Keratinocyte (primary cell): ENCODE measurements around the gene SCEL. TPM values are rescaled to one million over a fixed set of nuclear protein-coding genes. Genes with fewer than 3 reads are reported as not detected.
"Not testable (repeated sequence)": the region's sequence is repeated elsewhere in the genome, so short reads cannot be mapped to it uniquely, and the experiment has no call there.

Experiments used
- DNase-seq: peaks from one replicate; pipeline ENCODE4 v3.0.0-alpha.2; 2011; ENCODE audit warnings: low read depth, missing footprints, low spot score
- FAIRE-seq: peaks from 2 replicates; lab custom pipeline; 2011; peaks lifted over from hg19 to GRCh38; lab: Jason Lieb, UNC
- H2AFZ ChIP-seq: 2 replicates; pipeline ENCODE4 v1.6.0; 2012; ENCODE audit warnings: low read length, control low read depth, inconsistent platforms; ENCODE audit not compliant: control insufficient read depth
- H3K27ac ChIP-seq: 2 replicates; pipeline ENCODE4 v1.5.1; 2011; ENCODE audit warnings: low read length; ENCODE audit not compliant: control insufficient read depth, insufficient read depth
- H3K27me3 ChIP-seq: 3 replicates; pipeline ENCODE4 v1.6.0; 2011; ENCODE audit warnings: low read length; ENCODE audit not compliant: control insufficient read depth, insufficient read depth; ENCODE audit errors: extremely low read depth
- H3K36me3 ChIP-seq, 2 experiments: 2 replicates in 1 of 2; 3 replicates in 1 of 2; pipeline ENCODE4 v1.5.1; 2011; ENCODE audit warnings: low read length in 2 of 2, mild to moderate bottlenecking in 1 of 2; ENCODE audit not compliant: control insufficient read depth in 2 of 2, insufficient read depth in 2 of 2; ENCODE audit errors: extremely low read depth in 1 of 2
- H3K4me1 ChIP-seq: 3 replicates; pipeline ENCODE4 v1.5.1; 2011; ENCODE audit warnings: low read length; ENCODE audit not compliant: control insufficient read depth, insufficient read depth; ENCODE audit errors: extremely low read depth
- H3K4me2 ChIP-seq: 3 replicates; pipeline ENCODE4 v1.6.0; 2011; ENCODE audit warnings: low read depth, low read length; ENCODE audit not compliant: control insufficient read depth, insufficient read depth; ENCODE audit errors: extremely low read depth
- H3K4me3 ChIP-seq, 3 experiments: fragments of 200-600 bp in 1 of 3; sonication (generic) in 1 of 3; 2 replicates in 2 of 3; 3 replicates in 1 of 3; pipeline ENCODE4 v1.5.1; 2011 to 2016; ENCODE audit warnings: low read length in 3 of 3, mild to moderate bottlenecking in 3 of 3, control low read depth in 2 of 3, inconsistent platforms in 1 of 3, low read depth in 1 of 3, mixed read lengths in 1 of 3, mixed run types in 1 of 3, moderate library complexity in 1 of 3; ENCODE audit not compliant: control insufficient read depth in 2 of 3, insufficient read depth in 2 of 3; ENCODE audit errors: extremely low read depth in 1 of 3
- H3K79me2 ChIP-seq: 2 replicates; pipeline ENCODE4 v1.6.0; 2012; ENCODE audit warnings: low read length; ENCODE audit not compliant: control insufficient read depth, insufficient read depth
- H3K9ac ChIP-seq: 3 replicates; pipeline ENCODE4 v1.6.0; 2011; ENCODE audit warnings: low read length; ENCODE audit not compliant: control insufficient read depth, insufficient read depth; ENCODE audit errors: extremely low read depth
- H3K9me1 ChIP-seq: 3 replicates; pipeline ENCODE4 v1.6.0; 2011; ENCODE audit warnings: low read length; ENCODE audit not compliant: control insufficient read depth, insufficient read depth; ENCODE audit errors: extremely low read depth
- H3K9me3 ChIP-seq: 2 replicates; pipeline ENCODE4 v1.5.1; 2012; ENCODE audit warnings: low read depth, low read length; ENCODE audit not compliant: control insufficient read depth
- H4K20me1 ChIP-seq: 3 replicates; pipeline ENCODE4 v1.6.0; 2011; ENCODE audit warnings: low read length; ENCODE audit not compliant: control insufficient read depth, insufficient read depth; ENCODE audit errors: extremely low read depth
- CTCF ChIP-seq, 3 experiments: IDR thresholded peaks in 1 of 3; conservative IDR thresholded peaks in 1 of 3; optimal IDR thresholded peaks in 1 of 3; 2 replicates in 2 of 3; 3 replicates in 1 of 3; pipeline versions ENCODE3 to v1.5.1; 2011; ENCODE audit warnings: low read length in 3 of 3, mild to moderate bottlenecking in 3 of 3, moderate library complexity in 2 of 3, control low read depth in 1 of 3, inconsistent platforms in 1 of 3; ENCODE audit not compliant: insufficient read depth in 2 of 3; ENCODE audit errors: extremely low read depth in 1 of 3
- EZH2 ChIP-seq: IDR thresholded peaks from one replicate; pipeline ENCODE4 v1.6.1; 2012; ENCODE audit warnings: inconsistent platforms, mild to moderate bottlenecking, low read length, moderate library complexity
- dilution Hi-C: fragments of 300-500 bp; cut with MboI; formaldehyde crosslinking; loops from one replicate; pipeline ENCODE4 v1.7.0; 2020; ENCODE audit warnings: low sequenced_read_pairs; ENCODE audit not compliant: extremely low pct_ligation_motif_present
- polyA plus RNA-seq, 5 experiments: library from polyadenylated mRNA; depleted of rRNA in 3 of 5; stranded (reverse) in 3 of 5; stranded (forward) in 1 of 5; unstranded in 1 of 5; fragments of >200 nt; gene quantifications; 1 replicate in 1 of 5; 2 replicates in 3 of 5; 3 replicates in 1 of 5; pipeline versions ENCODE4 v1.2.1 to v1.2.3, GENCODE V29; 2011 to 2012; ENCODE audit warnings: missing spikeins in 2 of 5, low read depth in 1 of 5, low replicate concordance in 1 of 5

SCEL gene
- polyA plus RNA-seq, 1 donor (not counting 4 experiments of a cell fraction or from before 2014, with no cell fraction given): 30.5 TPM

- Histone ChIP-seq H3K9ac (no peak overlapping the region), H3K9me1 (no peaks in the 10 kb centered on the region), H3K4me3 (no peak overlapping the region), H3K27me3 (no peaks in the 10 kb centered on the region), H3K4me2 (peak overlapping the region; percentile 33), H3K79me2 (no peaks in the 10 kb centered on the region), H3K27ac (peak overlapping the region; percentile 83), H4K20me1 (no peaks in the 10 kb centered on the region), H3K36me3 (no peaks in the 10 kb centered on the region), H3K4me1 (peaks cover 47% of the 10 kb centered on the region), H3K9me3 (no peaks in the 10 kb centered on the region), H2AFZ (peak overlapping the region; percentile 79)
- dilution Hi-C loops: no loop called here
- no peak for TF ChIP-seq CTCF (optimal IDR thresholded peaks at IDR 0.05 in 1 of 3, IDR thresholded peaks at IDR 0.05 in 1 of 3, conservative IDR thresholded peaks at IDR 0.05 in 1 of 3; ENCODE audit: extremely low read depth in 1 of 3, insufficient read depth in 2 of 3, low read length in 3 of 3)
- no peak for TF ChIP-seq EZH2
- FAIRE-seq (no peak), DNase-seq (no peak)
These were observed 19.1 kb upstream of the SCEL start for GRCh38 chr13:77516342-77516789.

GRCh38 chr13:77518266-77518665 is 17.2 kb upstream of the SCEL start:
- H3K9me3 ChIP-seq: no peaks in the 10 kb centered on the region
- FAIRE-seq: no peak
- no peaks in the 10 kb centered on the region for H3K9me1 ChIP-seq
- no peaks in the 10 kb centered on the region for H3K27me3 ChIP-seq
- H3K9ac ChIP-seq: no peak overlapping the region
- no peak overlapping the region for H3K4me2 ChIP-seq
- no peaks in the 10 kb centered on the region for H3K79me2 ChIP-seq
- no peak for DNase-seq
- dilution Hi-C loops: no loop called here
- TF ChIP-seq CTCF (optimal IDR thresholded peaks at IDR 0.05 in 1 of 3, IDR thresholded peaks at IDR 0.05 in 1 of 3, conservative IDR thresholded peaks at IDR 0.05 in 1 of 3; ENCODE audit: extremely low read depth in 1 of 3, insufficient read depth in 2 of 3, low read length in 3 of 3): no peak
- TF ChIP-seq EZH2: no peak
- no peak overlapping the region for H3K4me3 ChIP-seq
- no peak overlapping the region for H3K27ac ChIP-seq
- no peaks in the 10 kb centered on the region for H4K20me1 ChIP-seq
- H3K36me3 ChIP-seq: no peaks in the 10 kb centered on the region
- H3K4me1 ChIP-seq: peaks cover 59% of the 10 kb centered on the region
- H2AFZ ChIP-seq: peak overlapping the region; percentile 53

- H3K9ac ChIP-seq, H3K36me3 ChIP-seq, H3K27ac ChIP-seq, H3K4me2 ChIP-seq, H4K20me1 ChIP-seq, H3K4me3 ChIP-seq, H3K9me1 ChIP-seq, FAIRE-seq, H2AFZ ChIP-seq, dilution Hi-C loops, DNase-seq, H3K27me3 ChIP-seq, H3K9me3 ChIP-seq, H3K79me2 ChIP-seq: not testable (repeated sequence)
- peaks cover 59% of the 10 kb centered on the region for H3K4me1 ChIP-seq
These were observed 16.1 kb upstream of the SCEL start for GRCh38 chr13:77519396-77519795.
